CD4-positive, alpha-beta T cell treated with Interleukin-6 at 100 ng/mL for 8 hours (primary cell): ENCODE results near the gene SFR1.
A peak's percentile ranks its signal among the peaks of the same experiment; 100 is the strongest.

ENCODE experiments used
- DNase-seq: peaks from one replicate; pipeline ENCODE4 v3.0.0-alpha.2; 2020; ENCODE audit warnings: mixed read lengths, low spot score

The SFR1 gene

DNA sequence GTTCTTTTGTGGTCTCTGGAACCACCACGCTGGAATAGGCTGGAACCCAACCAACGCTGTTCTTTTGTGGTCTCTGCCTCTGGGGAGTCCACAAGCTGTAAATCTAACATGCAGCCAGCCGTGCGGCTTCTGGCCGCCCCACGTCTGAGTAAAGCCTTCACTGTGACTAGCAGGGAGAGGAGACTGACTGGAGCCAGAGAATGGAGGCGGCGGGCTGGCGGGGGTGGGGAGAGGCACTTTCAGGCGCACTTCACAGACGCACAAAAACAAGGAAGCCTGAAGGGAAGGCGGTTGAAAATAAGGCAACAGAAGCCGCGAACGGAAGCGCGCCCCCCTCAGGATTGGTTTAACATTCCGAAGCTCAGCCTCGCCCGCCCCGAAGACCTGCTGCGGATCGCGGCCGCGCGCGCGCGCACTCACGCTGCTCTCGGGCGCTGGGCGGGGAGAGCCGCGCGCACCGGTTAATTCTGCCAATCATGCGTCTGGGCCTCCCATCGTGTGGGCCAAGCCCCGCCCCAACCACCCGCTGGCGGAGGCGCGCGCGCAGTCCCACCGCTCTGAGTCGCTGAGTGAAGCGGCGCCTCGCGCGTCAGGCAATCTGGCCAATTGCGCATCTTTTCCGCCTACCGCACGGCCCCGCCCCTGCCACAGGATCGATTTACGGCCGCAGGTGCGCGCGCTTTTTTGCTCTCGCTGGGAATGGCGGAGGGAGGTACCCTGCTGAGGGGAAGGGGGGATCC lies at the start of gene SFR1:
Gene SFR1, plus strand, starts transcription at position 687 of the 740 bp plus-strand sequence. Its CDS starts 13 bp downstream, at position 700.
- DNase-seq: peak; percentile 99

- no peak for DNase-seq
Measured at GRCh38 chr10:104072786-104073185, 49.2 kb upstream of the SFR1 start.

DNA sequence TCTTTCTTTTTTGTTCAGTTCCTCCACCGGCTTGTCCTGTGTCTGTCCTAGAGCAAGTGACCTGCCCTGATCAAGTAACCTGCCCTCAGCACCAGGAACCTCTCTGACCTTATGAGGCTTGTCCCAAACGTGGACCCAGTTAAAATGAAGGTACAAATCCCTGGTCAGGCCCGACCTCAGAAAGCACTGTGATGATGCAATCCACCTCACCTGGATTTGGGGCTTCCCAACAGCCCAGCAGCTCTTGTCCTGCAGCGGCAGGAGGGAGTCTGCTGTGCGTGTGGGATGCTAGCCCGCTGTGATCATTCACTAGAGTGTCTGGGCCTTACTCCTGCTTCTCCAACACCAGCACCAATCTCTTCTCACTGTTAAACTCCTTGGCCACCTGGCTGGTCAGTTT lies 47.5 kb upstream of the SFR1 start:
- no peak for DNase-seq

DNA sequence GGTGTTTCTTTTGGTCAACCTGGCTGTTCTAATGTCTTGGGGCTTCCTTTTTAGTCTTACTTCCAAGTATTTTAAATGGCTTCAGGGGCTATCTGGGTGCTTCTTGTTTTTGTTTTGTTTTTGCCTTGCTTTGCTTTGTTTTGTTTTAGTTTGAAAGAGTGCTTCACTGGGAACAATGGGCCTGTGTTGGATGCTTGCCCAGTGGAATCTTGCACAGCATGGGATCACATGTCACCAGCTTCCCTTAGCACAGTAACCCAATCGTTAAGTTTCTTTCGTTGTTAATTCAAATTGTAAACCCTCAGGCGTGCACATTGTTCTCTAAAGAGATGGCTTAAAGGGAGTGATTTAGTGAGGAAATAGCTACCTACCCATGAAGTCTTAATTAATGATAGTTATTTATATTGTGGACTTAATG lies 45.2 kb upstream of the SFR1 start:
- no peak for DNase-seq

DNA sequence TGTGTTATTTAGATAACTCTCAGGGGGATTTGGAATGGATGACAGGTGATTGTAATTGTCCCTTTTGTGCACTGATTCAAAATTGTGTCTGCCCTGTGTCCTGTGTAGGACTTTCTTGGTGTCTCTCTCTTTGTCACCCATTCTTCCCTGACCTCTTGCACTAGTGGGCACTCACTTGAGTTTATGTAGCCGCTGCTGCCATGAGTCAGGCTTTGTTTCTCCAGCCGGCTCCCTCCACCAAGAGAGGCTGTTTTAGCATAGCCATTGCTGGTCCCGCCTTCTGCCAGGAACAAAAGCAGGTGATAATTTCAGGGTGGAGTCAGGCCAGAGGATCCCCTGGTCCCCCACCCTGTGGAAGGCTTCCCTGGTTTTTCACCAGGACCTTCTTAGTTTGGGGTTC lies 44.7 kb upstream of the SFR1 start:
- no peak for DNase-seq

DNA sequence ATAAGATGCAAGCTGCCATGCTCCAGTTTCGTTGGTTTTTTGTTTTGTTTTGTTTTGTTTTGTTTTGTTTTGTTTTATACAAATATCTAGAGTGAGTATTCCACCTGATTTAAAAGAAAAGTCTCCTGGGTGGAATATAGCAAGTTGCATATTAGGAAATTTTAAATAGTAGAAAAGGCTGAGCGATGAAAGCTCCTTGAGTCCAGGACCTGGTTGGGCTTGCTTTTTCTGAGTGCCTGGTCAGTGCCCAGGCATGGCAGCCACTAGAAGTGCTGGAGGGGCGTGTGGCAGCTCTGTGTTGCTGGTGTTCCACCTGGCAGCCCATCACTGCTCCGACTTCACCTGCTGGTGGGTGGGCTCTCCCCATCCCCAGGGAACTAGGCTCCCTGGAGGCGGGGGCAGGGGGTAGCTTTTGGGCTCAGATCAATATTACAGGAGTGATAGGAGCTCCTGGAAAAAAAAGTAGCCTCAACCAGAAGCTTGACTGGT lies 44.3 kb upstream of the SFR1 start:
- DNase-seq: no peak

DNA sequence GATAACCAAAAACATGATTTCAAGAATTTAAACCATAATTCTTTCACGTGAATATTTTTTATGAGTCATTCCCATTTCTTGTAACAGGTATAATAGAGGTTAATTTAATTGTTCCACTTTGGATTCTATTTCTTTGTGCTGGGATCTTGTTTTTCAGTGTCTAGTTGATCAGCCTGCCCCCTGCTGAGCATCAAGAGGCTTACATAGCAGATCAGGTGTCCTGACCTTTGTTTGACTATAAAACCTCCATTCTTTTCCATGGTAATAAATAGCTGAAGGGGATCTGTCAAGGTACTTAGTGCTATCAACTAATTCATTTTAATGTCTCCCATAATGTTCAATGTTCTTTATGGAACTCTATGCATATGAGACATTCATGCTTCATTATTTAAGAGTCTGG lies 41.2 kb upstream of the SFR1 start:
- DNase-seq: peak; percentile 14

DNA sequence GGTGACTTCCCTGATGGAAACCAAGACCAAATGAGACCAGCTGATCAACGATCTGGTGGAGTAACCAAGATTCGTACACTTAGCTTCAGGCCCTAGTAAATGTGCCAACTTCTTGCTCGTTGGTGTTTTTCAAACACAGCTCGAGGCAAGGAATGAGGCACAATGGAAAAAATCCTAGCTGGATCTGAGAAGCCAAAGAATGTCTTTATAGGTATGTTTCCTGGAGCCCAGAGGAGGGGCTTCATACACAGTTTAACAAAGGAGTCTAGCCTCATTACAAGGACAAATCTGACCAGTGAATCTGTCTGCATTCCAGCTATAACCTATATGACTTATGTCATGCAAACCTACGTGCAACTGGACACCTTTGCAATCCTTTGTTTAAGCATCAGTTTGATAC lies 40.0 kb upstream of the SFR1 start:
- no peak for DNase-seq

GRCh38 chr10:104084482-104085142 lies 37.4 kb upstream of the SFR1 start:
- DNase-seq: no peak

DNA sequence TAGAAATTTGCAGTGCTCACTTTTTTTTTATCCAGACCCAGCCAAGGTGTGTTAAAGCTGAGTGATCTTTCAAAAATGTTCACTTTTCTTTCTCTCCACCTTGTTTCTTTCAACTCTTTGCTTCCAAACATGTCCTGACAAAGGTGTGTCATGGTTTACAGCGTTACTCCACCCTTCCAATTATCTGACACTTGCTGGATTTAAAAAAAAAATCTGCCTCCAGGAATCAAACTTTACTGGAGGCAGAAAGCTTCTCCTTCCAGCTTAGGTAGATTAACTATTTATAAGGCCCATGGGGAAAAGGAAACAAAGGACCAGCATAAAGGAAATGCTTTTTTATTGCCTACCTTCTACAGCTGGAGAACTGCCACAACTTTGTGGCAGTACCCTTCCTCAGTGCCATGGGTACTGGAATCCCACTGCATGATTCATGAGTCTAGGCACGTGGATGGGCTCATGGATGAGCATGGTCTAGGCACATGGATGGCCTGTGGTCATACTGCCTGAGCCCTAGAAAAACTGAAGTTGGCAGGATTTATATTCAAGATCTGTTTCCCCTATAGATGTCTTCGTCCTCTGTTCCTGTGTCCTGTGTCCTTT lies 36.1 kb upstream of the SFR1 start, which contains the start of gene COL17A1:
Gene COL17A1, minus strand, starts transcription at position 80 of the 600 bp plus-strand sequence. CDS start 5,207 bp downstream, outside the sequence.
- DNase-seq: no peak

- no peak for DNase-seq
Measured at GRCh38 chr10:104088239-104088638, 33.7 kb upstream of the SFR1 start.

- no peak for DNase-seq
Measured at GRCh38 chr10:104089621-104090020, 32.4 kb upstream of the SFR1 start.

- DNase-seq: no peak
Measured at GRCh38 chr10:104090611-104091010, 31.4 kb upstream of the SFR1 start.

DNA sequence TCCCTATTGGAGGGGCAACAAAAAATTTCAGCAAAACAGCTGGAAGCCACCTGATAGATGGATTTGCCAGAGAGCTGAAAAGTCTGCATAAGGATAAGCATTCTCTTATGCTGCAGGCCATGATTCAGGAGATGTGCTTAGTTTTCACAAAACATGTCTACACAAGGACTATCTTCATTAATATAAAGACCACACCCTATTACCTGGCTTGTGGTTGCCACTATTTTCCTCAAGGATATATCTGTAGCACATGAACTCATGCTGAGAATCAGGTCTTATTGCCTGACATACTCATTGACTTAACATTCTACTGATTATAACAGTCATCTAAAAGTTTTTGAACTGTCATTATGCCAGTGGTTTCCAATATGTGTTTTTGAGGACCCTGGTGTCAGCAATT lies 29.2 kb upstream of the SFR1 start:
- no peak for DNase-seq

GRCh38 chr10:104096692-104097091 lies 25.3 kb upstream of the SFR1 start:
- DNase-seq: no peak

- no peak for DNase-seq
Measured at GRCh38 chr10:104098358-104098925, 23.5 kb upstream of the SFR1 start.

GRCh38 chr10:104099269-104099668 lies 22.7 kb upstream of the SFR1 start:
- DNase-seq: no peak

- no peak for DNase-seq
Measured at GRCh38 chr10:104099941-104100340, 22.0 kb upstream of the SFR1 start.

DNA sequence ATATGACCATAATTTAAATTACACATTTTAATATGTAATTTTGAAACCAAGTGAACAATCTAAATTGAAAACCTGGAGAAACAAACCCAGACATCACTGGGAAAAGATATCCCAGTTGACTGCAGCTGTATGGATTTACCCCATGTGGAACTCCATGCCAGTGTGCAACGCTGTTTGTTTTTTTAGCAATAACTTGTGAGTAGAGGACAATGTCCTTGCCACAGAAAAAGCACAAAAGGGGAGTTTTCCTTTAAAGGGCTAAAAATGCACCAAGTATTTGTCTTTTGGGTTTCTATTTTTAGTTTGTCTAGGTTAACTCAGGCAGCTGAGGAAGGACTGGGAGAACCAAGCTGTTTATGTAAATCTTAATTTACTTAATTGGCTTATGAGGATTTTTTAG lies 21.2 kb upstream of the SFR1 start:
- no peak for DNase-seq

DNA sequence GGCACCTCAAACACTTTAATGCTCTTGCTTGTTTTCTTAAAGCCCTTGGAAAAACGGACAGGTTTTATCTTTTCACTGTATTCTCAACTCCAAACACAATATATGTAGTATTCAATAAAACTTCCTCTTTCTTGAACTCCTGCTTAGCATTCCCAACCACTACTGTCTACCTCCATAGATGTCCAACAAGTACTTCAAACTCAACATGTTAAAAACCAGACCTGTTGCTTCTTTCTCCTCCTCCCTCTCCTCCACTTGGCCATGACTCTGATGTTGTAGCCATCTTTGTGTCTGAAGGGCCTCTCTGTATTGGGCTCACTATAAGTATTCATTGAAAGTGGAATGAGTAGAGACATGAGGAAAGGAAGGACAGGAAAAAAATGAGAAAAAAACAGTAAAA lies 20.1 kb upstream of the SFR1 start:
- DNase-seq: no peak

- DNase-seq: no peak
Measured at GRCh38 chr10:104103956-104104355, 18.0 kb upstream of the SFR1 start.

- DNase-seq: no peak
Measured at GRCh38 chr10:104104418-104104817, 17.6 kb upstream of the SFR1 start.

GRCh38 chr10:104104926-104105325 lies 17.0 kb upstream of the SFR1 start:
- DNase-seq: no peak
